Activated naive CD4-positive, alpha-beta T cell (primary cell): Measurements from ENCODE around the gene DBT.
"Not testable (repeated sequence)": the region's sequence is repeated elsewhere in the genome, so short reads cannot be mapped to it uniquely, and the experiment has no call there.

Source experiments
- DNase-seq, 4 experiments: peaks; one replicate each; lab custom pipeline; 2025; lab: John Stamatoyannopoulos, UW

Gene DBT

DNA sequence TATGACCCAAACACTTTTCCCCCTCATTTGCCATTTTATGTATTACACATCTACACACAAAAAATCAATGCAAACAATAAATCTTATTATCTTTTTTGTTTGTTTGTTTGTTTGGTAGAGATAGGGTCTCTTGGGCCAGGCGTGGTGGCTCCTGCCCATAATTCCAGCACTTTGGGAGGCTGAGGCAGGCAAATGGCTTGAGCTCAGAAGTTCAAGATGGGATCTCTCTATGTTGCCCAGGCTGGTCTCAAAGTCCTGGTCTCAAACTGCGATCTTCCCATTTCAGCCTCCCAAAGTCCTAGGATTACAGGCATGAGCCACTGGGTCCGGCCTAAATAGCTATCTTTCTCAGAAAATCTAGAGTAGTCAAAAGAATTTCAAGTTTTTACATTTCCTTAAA is 1.2 kb upstream of the DBT start:
- no peak for DNase-seq

DNA sequence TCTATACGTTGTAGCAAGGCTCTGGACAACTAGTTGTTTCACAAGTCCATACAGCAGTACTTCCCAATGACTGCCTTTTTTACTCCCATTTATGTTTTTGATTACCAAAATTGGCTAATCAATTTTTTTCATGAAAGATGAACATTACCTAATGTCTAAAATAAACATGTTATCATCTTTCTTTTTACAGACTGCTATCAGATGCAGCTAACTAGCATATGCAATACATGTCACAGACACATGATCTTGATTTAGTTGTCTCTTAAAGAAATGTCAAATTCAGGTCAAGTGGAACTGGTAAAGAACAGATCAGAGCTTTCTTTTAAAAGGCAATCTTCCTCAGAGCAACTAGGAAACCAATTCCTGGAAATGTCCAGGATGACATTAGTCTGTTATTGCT is 630 bp upstream of the DBT start:
- no peak for DNase-seq

DNA sequence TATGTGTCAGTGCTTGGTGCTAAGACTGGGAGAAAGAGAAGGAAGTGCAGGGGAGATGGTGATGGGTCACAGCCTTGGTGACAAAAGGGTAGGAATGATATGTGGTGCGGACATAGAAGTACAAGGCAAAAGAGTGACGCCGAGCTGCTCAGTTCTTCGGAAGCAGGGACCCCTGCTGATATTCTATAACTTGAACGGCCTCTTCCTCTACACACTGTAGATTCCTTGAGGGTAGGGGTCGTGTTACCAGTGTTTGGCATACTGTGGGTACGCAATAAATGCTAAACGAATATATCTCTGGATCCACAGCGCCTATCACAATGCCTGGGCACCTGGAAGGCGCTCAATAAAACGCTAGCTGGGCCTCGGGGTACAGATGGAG is 488 bp downstream of the DBT start:
- no peak for DNase-seq

DNA sequence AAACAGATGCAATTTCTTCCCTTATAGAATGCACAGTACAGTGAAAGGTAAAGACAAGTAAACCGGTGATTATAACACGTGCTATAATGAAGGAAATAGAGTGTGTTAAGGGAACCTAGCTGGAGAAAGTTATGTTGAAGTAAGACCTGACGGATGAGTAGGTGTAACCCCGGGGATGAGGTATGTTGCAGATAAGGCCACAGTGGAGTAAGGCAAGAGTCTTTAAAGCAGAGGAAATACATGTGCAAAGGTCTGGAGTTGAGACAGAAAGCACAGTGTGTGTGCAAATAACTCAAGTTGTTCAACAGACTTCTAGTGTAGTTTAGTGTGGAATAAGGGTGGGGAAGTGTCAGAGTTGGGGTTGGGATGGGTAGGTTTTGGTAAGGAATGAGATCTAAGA is 2.9 kb downstream of the DBT start:
- no peak for DNase-seq

DNA sequence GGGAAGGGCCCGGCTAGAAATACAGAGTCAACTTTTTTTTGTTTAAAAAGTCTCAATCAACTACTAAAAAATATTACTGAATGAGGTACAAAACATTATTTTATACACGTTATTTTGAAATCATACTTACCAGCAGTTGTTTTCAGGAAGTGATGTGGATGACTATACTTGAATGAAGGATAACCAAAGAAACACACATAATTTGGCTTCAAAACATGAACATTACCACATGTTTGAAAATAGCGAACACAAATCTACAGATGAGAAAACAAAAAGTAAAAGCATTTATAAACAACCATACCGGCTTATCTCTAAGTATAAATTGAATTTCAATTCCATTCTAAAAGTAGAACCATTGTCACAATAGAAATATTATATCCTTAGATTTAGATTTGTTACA is 9.0 kb downstream of the DBT start:
- DNase-seq, result no peak

DNA sequence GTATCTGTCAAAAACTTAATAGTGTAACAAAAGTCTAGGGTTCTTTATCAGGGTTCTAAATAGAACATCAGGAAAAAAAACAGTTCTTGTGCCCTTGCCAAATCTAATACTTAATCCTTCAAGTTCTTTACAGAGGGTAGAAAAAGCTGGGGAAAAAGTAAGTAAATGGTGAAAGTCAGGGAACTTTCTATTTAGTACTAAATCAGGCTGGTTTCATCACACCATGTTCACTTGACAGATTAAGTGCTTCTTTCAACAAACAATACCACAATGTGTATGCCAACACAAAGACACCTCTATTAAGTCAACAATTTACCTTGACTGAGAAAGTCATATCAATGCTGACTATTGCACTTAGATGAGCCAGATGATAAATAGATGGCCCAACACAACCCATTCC is 9.7 kb downstream of the DBT start:
- no peak for DNase-seq

DNA sequence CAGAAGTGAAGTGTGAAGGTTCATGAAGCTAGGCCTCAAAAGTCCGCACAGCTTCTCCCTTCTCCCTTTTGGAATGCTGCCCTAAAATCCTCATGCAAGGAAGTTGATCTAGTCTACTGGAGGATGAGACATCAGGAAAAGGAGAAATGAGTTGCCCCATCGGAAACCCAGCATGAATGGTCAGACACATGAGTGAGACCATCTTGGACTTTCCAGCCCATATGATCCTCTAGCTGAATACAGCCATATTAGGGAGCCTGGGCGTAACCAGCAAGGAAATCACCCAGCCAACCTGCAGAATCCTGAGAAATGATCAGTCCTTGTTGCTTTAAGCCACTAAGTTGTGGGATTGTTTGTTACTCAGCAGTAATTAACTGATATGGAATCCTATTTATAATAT is 12.5 kb downstream of the DBT start:
- no peak for DNase-seq

DNA sequence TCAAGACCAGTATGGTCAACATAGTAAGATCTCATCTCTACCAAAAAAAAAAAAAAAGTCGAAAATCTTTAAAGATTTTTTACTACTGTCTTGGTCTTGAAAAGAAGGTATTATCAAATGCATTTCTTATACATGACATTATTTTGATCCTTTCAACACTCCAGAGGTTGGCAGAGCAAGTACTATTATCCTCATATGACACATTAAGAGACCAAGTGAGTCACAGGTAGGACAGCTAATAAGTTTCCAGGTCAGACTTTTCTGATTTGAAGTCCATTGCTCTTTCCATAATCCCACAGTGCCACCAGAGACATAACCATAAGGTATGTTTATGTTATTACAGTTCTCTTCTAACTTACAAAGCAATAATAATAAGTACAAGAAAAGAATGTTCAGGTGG is 15.2 kb downstream of the DBT start:
- DNase-seq, result no peak

DNA sequence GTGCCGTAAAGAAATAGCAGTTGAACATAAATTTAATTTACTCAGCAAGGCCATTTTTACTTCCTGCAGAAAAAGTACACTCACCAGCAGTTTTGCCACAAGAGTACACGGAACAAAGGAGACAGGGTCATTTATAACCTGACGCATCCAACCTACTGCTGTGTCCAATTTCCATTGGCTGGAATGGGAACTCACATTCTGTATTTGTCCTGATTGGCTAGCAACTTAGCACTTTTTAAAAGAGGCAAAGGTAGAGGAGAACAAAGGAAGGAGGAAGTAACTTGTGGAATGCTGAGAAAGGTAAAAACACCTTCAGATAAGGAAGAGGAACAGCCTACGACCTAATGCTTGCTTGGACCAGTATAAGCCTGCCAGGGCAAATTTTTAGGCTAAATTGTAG is 16.1 kb downstream of the DBT start:
- not testable (repeated sequence) for DNase-seq

DNA sequence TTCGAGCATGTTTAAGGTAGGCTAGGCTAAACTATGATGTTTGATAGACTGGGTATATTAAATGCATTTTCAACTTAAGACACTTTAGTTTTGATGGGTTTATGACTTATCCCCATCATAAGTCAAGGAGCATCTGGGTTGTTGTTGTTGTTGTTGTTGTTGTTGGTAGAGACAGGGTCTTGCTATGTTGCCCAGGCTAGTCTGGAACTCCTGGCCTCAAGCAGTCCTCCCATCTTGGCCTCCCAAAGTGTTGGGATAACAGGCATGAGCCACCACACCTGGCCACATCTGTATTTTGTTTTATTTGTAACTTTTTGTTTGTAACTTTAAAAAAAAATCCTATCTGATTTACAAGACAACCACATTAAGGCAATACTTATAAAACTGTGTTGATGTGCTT is 17.5 kb downstream of the DBT start:
- no peak for DNase-seq

DNA sequence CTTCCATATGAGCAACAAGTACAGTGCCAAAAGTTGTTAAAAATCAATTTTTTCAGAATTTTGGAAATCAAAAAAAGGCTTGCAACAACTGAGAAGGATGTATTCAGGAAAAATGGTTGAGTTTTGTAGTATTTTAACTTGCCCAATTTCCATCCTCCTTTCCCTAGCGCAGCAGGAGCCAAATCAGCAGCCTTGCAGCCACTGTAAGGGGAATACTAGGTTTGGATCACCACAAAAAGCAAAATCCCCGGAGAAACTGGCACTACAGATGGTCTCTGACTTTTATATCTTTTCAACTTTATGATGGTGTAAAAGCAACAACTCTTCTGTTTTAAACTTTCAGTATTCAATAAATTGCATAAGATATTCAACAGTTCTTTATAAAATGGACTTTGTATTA is 17.9 kb downstream of the DBT start:
- DNase-seq, result no peak

DNA sequence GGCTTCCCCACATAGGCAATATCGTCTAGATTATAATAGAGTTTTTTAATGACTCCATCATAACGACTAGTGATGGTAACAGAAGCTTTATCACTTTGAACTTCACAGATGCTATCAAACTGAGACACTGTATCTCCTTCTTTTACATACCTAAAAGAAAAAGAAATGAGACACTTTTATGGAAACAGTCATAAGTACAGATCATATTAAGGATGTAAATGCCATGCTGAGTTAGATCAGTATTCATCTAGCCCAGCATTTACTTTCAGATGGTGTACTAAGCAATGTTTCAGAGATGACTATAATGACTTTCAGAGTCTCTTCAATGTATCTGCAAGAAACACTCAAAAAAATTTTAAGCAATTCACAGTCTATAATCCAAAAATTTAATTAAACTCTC is 18.9 kb downstream of the DBT start:
- no peak for DNase-seq

DNA sequence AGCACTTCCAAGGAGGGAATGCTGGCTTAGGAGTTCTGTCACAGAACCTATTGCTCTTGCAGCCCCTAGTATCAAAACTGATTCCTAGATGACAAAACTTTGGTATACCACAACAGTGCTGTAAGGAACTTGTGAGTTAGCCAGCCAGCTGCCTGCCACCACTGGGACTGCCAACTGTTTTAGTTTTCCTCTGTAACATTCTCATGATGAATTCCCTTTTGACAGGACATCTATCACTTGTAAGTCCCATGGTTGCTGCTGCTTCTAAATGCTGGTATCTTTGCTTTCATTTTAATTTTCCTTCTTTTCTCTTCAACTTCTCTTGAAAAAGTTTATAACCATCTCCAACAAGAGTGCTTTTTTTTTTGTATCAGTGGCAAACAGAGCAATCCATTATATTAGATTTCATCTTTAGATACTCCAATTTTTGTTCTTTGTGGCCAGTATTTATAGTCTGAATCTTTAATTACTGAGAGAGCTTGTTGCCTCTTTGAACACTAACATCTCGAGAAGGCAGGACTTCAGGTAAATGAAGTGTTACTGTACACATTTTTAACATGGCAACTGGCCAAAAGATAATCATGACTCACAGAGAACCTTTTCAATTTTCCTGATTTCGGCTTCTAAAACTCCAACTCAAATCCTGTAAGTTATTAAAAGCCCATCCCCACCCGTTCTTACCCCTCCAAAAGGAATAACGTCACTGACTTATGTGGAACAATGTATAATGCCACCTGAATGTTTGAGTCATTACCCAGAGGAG is 19.8 kb downstream of the DBT start:
- no peak for DNase-seq

DNA sequence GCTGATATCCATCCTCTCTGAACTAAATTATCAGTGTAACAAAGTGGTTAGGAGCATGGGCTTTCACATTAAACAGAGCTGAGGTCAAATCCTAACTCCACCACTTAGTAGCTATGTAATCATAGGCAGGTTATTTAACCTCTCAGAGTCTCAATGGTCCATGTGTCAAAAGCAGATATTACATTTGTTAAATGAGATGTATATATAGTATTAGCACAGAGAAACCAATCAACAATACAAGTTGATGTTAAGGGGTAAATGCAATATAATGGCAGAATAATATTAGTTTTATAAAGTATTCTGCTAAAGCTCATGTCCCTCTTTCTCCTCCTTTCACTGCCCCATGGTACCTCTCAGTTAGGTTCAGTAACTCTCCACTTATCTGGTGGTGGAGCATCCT is 27.2 kb downstream of the DBT start:
- DNase-seq, result no peak

DNA sequence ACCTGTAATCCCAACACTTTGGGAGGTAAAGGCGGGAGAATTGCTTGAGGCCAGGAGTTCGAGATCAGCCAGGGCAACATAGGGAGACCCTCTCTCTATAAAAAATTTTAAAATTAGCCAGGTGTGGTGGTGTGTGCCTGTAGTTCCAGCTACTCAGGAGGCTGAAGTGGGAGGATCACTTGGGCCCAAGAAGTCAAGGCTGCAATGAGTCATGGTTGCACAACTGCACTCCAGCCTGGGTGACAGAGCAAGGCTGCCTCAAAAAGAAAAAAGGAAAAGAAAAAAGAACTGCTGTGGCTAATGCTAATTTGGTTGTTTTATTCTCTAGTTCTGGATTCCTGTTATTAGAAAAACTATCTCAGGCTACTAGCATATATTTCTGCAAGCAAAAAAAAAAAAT is 29.8 kb downstream of the DBT start:
- DNase-seq, result no peak

DNA sequence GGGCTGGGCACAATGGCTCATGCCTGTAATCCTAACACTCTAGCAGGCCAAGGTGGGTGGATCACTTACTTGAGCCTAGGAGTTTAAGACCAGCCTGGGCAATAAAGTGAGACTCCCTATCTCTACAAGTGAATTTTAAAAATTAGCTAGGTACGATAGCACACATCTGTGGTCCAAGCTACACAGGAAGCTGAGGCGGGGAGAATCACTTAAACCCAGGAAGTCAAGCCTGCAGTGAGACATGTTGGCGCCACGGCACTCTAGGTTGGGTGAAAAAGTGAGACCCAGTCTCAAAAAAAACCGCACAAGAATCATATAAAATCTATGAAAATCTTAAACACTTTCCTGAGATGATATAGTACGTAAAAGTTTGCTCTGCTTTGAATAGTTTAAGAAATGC is 30.2 kb downstream of the DBT start:
- DNase-seq, result no peak

DNA sequence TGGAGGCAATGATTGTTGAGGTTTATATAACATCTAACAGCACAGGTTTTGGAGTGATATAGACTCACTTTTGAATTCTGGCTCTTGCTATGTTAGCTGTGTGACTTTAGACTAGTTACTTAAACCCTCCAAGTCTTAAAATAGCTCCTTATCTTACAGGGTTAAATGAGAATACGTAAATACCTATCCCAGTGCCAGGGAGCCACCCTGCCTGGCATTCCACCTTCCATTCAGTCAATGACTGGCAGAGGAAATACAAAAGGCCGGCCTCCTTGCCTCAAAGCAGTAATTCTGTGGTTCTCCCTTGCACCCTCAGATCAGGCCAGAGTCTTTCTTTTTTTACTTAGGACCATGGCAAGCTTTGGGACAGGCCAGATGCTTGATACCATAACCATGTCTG is 31.8 kb downstream of the DBT start:
- no peak for DNase-seq

DNA sequence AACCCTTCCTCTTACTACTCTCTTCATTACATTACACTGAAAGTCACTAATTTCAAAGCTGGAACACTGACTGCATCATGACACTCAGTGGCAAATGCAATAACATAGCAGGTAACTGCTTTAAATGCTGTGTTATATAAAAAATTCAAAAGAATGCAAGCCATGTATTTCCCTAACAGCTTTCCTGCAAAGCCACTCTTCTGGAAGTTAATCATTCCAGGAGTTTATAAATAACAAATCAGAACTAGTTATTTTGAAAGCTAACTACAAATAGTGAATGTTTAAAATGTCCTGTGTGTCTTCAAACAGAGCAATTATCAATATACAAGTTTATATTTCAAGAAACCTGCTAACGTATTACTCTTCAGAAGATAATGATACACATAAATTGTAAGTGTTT is 34.5 kb downstream of the DBT start:
- no peak for DNase-seq

DNA sequence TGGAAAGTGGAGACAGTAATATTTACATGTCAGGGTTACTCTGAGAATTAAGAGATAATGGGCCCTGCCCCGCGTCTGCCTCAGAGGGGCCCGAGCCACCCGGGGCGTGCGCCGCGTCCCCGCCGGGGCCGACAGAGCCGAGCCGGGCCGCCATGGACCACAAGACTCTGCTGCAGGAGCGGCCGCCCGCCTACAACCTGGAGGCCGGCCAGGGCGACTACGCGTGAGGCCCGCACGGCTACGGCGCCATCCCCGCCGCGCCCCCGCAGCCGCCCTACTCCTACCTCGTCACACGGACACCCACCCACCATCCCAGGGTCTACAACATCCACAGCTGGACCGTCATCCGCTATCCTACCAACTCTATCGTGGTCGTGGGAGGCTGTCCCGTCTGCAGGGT is 36.5 kb downstream of the DBT start:
- DNase-seq, result no peak

DNA sequence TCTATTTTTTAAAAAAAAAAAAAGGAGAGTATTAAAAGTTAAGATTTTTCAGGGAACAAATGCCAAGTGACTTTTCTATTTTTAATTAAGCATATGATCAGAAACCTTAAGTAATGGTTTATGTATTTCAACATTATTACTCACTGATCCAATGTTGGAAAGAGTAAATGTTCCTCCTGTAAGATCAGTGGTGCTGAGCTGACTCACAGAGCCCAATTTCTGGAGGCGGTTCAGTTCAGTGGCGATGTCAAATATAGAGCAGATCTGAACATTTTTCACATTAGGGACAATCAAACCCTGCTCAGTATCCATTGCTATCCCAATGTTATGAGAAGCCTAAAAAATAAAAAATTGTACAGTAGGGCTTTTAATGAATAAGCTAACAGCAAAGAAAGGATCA is 43.3 kb downstream of the DBT start:
- DNase-seq, result no peak

DNA sequence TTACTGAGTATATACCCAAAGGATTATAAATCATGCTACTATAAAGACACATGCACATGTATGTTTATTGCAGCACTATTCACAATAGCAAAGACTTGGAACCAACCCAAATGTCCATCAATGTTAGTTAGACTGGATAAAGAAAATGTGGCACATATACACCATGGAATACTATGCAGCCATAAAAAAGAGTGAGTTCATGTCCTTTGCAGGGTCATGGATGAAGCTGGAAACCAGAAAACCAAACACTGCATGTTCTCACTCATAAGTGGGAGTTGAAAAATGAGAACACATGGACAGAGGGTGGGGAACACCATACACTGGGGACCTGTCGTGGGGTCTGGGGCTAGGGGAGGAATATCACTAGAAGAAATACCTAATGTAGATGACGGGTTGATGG is 44.0 kb downstream of the DBT start:
- not testable (repeated sequence) for DNase-seq

DNA sequence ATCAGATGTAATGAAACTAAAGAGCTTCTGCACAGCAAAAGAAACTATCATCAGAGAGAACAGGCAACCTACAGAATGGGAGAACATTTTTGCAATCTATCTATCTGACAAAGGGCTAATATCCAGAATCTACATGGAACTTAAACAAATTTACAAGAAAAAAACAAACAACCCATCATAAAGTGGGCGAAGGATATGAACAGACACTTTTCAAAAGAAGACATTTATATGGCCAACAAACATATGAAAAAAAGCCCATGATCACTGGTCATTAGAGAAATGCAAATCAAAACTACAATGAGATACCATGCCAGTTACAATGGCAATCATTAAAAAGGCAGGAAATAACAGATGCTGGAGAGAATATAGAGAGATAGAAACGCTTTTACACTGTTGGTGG is 44.5 kb downstream of the DBT start:
- not testable (repeated sequence) for DNase-seq

DNA sequence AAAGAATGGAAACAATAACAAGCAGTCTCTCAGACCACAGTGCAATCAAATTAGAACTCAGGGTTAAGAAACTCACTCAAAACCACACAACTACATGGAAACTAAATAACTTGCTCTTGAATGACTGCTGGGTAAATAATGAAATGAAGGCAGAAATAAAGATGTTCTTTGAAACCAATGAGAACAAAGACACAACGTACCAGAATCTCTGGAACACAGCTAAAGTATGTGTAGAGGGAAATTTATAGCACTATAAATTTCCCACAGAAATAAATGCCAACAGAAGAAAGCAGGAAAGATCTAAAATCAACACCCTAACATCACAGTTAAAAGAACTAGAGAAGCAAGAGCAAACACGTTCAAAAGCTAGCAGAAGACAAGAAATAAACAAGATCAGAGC is 46.9 kb downstream of the DBT start:
- not testable (repeated sequence) for DNase-seq

DNA sequence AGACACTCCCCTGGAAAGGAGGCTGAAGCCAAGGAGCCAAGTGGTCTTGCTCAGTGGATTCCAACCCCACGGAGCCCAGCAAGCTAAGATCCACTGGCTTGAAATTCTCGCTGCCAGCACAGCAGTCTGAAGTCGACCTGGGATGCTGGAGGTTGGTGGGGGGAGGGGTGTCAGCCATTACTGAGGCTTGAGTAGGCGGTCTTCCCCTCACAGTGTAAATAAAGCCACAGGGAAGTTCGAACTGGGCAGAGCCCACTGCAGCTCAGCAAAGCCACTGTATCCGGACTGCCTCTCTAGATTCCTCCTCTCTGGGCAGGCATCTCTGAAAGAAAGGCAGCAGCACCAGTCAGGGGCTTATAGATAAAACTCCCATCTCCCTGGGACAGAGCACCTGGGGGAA is 49.6 kb downstream of the DBT start:
- not testable (repeated sequence) for DNase-seq

DNA sequence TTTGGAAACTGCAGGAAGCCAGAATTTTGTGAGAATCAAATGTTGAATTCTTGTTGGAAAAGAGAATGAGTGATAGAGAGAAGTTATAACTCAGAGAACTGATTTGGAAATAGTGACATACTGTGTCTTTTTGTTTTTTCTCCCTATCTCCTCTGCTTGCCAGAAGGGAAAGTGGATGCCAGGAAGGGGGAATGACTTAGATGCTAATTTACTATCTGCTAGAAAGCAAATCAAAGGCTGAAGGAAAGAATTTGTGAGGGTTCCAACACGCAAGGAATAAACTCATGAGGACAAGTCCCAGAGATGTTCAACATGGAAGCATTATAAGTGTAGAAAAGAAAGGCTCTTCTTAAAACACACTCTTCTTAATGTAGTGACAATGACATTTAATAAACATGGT is 51.0 kb downstream of the DBT start:
- DNase-seq, result no peak
